Breast epithelium (tissue), 4 donors: Measurements from ENCODE around the gene TRIO. TPM values are rescaled to one million over a fixed set of nuclear protein-coding genes. Genes with fewer than 3 reads are reported as not detected.

Experiments
- DNase-seq, 2 donors: peaks; one replicate each; pipeline ENCODE4 v3.0.0-alpha.2; 2019; ENCODE audit warnings: low spot score in 2 of 2
- H3K27ac ChIP-seq, 2 donors: fragments of 200-600 bp; sonication (generic) in 1 of 2; one replicate each; pipeline ENCODE4 v1.5.1; 2016 to 2019; ENCODE audit warnings: mild to moderate bottlenecking in 1 of 2
- H3K27me3 ChIP-seq, 2 donors: fragments of 200-600 bp; sonication (generic) in 1 of 2; one replicate each; pipeline versions ENCODE4 v1.5.1 to v1.6.0; 2017 to 2019; ENCODE audit warnings: control low read depth in 1 of 2, mild to moderate bottlenecking in 1 of 2
- H3K36me3 ChIP-seq: fragments of 200-600 bp; one replicate; pipeline ENCODE4 v1.5.1; 2019
- H3K4me1 ChIP-seq, 2 donors: fragments of 200-600 bp; sonication (generic); one replicate each; pipeline ENCODE4 v1.5.1; 2016 to 2019; ENCODE audit warnings: control low read depth in 1 of 2
- H3K4me3 ChIP-seq, 3 donors: fragments of 200-600 bp; sonication (generic); 1 replicate in 2 of 3; 2 replicates in 1 of 3; pipeline ENCODE4 v1.5.1; 2016 to 2019; ENCODE audit warnings: mild to moderate bottlenecking in 3 of 3, moderate library complexity in 2 of 3
- H3K9me3 ChIP-seq, 2 donors: fragments of 200-600 bp; sonication (generic) in 1 of 2; one replicate each; pipeline ENCODE4 v1.5.1; 2016 to 2019; ENCODE audit warnings: control low read depth in 1 of 2
- POLR2A ChIP-seq: fragments of 450-650 bp; IDR thresholded peaks from one replicate; pipeline ENCODE4 v1.6.1; 2016; ENCODE audit warnings: antibody characterized with exemption, mild to moderate bottlenecking, moderate library complexity
- POLR2AphosphoS5 ChIP-seq, 3 donors: sonication (generic); formaldehyde crosslinking; IDR thresholded peaks; one replicate each; pipeline ENCODE4 v1.6.1; 2017; ENCODE audit warnings: antibody characterized with exemption in 3 of 3
- intact Hi-C: fragments of 100-400 bp; cut with DNase I; formaldehyde crosslinking; loops from one replicate; pipeline ENCODE4 v1.15.1; 2023; ENCODE audit warnings: low total_unique reads
- total RNA-seq, 3 donors: library from RNA; depleted of rRNA; stranded (reverse); fragments of >200 nt; gene quantifications; one replicate each; pipeline ENCODE4 v1.1.0, GENCODE V29; 2016
- TF ChIP-seq, protein P1 (sequence below), 3 donors: fragments of 450-650 bp; IDR thresholded peaks; one replicate each; pipeline ENCODE4 v1.5.1; 2016 to 2017; ENCODE audit warnings: antibody characterized with exemption in 3 of 3, mild to moderate bottlenecking in 3 of 3, moderate library complexity in 3 of 3

The TRIO gene
- total RNA-seq, 3 donors from 2014 or later = 191 to 209 (median 193) TPM

GRCh38 chr5:14155739-14156138 lies 12.6 kb downstream of the TRIO start:
- no peak overlapping the region for H3K4me3 ChIP-seq
- H3K4me1 ChIP-seq = peaks cover 0 to 17% of the 10 kb centered on the region in 2 donors
- no peaks in the 10 kb centered on the region for H3K36me3 ChIP-seq
- no peaks in the 10 kb centered on the region for H3K9me3 ChIP-seq
- TF ChIP-seq POLR2A (no peak), POLR2AphosphoS5 (IDR thresholded peaks at IDR 0.05) (no peak)
- TF ChIP-seq, protein P1, sequence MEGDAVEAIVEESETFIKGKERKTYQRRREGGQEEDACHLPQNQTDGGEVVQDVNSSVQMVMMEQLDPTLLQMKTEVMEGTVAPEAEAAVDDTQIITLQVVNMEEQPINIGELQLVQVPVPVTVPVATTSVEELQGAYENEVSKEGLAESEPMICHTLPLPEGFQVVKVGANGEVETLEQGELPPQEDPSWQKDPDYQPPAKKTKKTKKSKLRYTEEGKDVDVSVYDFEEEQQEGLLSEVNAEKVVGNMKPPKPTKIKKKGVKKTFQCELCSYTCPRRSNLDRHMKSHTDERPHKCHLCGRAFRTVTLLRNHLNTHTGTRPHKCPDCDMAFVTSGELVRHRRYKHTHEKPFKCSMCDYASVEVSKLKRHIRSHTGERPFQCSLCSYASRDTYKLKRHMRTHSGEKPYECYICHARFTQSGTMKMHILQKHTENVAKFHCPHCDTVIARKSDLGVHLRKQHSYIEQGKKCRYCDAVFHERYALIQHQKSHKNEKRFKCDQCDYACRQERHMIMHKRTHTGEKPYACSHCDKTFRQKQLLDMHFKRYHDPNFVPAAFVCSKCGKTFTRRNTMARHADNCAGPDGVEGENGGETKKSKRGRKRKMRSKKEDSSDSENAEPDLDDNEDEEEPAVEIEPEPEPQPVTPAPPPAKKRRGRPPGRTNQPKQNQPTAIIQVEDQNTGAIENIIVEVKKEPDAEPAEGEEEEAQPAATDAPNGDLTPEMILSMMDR (IDR thresholded peaks at IDR 0.05) = no peak
- no peak overlapping the region for H3K27ac ChIP-seq
- no peak for DNase-seq
- intact Hi-C loops = no loop called here
- H3K27me3 ChIP-seq = no peaks in the 10 kb centered on the region

- intact Hi-C loops = no loop called here
- Histone ChIP-seq H3K4me1 (peaks cover 0 to 17% of the 10 kb centered on the region in 2 donors), H3K36me3 (no peaks in the 10 kb centered on the region), H3K27ac (peak overlapping the region; percentile 79 to 80), H3K27me3 (no peaks in the 10 kb centered on the region), H3K4me3 (peak overlapping the region in 1 of 3 donors; percentile 41), H3K9me3 (no peaks in the 10 kb centered on the region)
- no peak for DNase-seq
- no peak for TF ChIP-seq POLR2AphosphoS5 (IDR thresholded peaks at IDR 0.05)
- TF ChIP-seq, protein P1 (IDR thresholded peaks at IDR 0.05) = no peak
- no peak for TF ChIP-seq POLR2A
Observed at GRCh38 chr5:14156290-14156649, 13.1 kb downstream of the TRIO start.

- Histone ChIP-seq H3K9me3 (no peaks in the 10 kb centered on the region), H3K27ac (peak overlapping the region; percentile 79 to 80), H3K4me1 (peaks cover 0 to 17% of the 10 kb centered on the region in 2 donors), H3K4me3 (peak overlapping the region in 2 of 3 donors; percentile 10 to 41), H3K27me3 (no peaks in the 10 kb centered on the region), H3K36me3 (no peaks in the 10 kb centered on the region)
- TF ChIP-seq POLR2AphosphoS5 (IDR thresholded peaks at IDR 0.05) (peak in 1 of 3 donors; percentile 20), POLR2A (no peak)
- TF ChIP-seq, protein P1 (IDR thresholded peaks at IDR 0.05) = no peak
- intact Hi-C loops = no loop called here
- peak in 1 of 2 donors; percentile 46 for DNase-seq
Observed at GRCh38 chr5:14156650-14157492, 13.7 kb downstream of the TRIO start.

GRCh38 chr5:14157493-14157782 lies 14.3 kb downstream of the TRIO start:
- H3K4me3 ChIP-seq = peak overlapping the region in 1 of 3 donors; percentile 41
- H3K27ac ChIP-seq = peak overlapping the region; percentile 79 to 80
- H3K9me3 ChIP-seq = no peaks in the 10 kb centered on the region
- H3K27me3 ChIP-seq = no peaks in the 10 kb centered on the region
- H3K4me1 ChIP-seq = peaks cover 0 to 17% of the 10 kb centered on the region in 2 donors
- intact Hi-C loops = no loop called here
- DNase-seq = no peak
- H3K36me3 ChIP-seq = no peaks in the 10 kb centered on the region
- TF ChIP-seq POLR2A (no peak), POLR2AphosphoS5 (IDR thresholded peaks at IDR 0.05) (no peak)
- TF ChIP-seq, protein P1 (IDR thresholded peaks at IDR 0.05) = no peak

DNA sequence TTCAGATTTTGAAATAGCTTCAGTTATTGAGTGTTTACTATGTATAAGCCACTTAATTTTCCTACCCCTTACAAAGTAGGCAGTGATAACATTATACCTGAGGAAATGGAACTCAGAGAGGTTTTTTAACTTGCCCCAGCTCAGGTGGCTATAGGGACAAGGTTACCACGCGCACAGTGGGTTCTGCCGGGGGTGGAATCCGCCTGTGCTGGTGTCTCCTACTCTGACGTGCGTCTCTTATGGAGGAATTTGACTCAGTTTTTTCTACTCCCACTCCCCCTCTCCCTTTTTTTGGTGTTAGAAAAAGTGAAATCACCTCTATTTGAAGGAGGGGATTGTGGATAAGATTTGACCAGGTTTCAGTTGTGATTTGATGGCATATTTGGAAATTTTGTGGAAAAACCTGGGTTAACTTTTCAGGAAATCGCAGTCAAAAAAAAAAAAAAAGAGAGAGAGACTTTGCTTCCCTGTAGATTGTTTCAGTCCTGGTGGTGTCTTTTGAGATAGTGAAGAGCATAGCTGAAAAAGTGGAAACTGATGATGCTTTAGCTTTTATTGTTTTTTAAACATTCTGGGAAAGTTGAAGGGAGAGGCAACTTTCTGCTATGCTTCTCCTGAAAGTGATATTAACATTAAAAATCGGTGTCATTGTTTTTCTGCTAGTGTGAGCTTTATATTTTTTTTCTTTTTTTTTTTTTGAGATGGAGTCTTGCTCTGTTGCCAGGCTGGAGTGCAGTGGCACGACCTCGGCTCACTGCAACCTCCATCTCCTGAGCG lies 15.9 kb downstream of the TRIO start:
- H3K4me1 ChIP-seq = peaks cover 0 to 8% of the 10 kb centered on the region in 2 donors
- peaks cover 0 to 3% of the 10 kb centered on the region in 2 donors for H3K9me3 ChIP-seq
- H3K4me3 ChIP-seq = no peak overlapping the region
- no peak overlapping the region for H3K27ac ChIP-seq
- TF ChIP-seq POLR2AphosphoS5 (IDR thresholded peaks at IDR 0.05) (no peak), POLR2A (no peak)
- TF ChIP-seq, protein P1 (IDR thresholded peaks at IDR 0.05) = no peak
- H3K36me3 ChIP-seq = no peaks in the 10 kb centered on the region
- no peak for DNase-seq
- intact Hi-C loops = no loop called here
- no peaks in the 10 kb centered on the region for H3K27me3 ChIP-seq
